DOHH2 (cell line): ENCODE results near the gene PRRC2B.
A peak's percentile ranks its signal among the peaks of the same experiment; 100 is the strongest.

Experiments used
- H3F3A ChIP-seq: fragments of 200-600 bp; sonication (generic), shearing (Covaris generic); 2 replicates; pipeline ENCODE4 v1.6.0; 2016; ENCODE audit warnings: antibody characterized with exemption, mild to moderate bottlenecking; ENCODE audit not compliant: control insufficient read depth, insufficient read depth
- H3K27ac ChIP-seq: fragments of 200-600 bp; sonication (generic); 2 replicates; pipeline ENCODE4 v1.5.1; 2014; ENCODE audit warnings: low read depth, mild to moderate bottlenecking, low read length, moderate library complexity
- H3K27me3 ChIP-seq: fragments of 200-600 bp; sonication (generic); 2 replicates; pipeline ENCODE4 v1.6.1; 2014; ENCODE audit warnings: mild to moderate bottlenecking, low read length, mixed read lengths; ENCODE audit not compliant: control insufficient read depth
- H3K36me3 ChIP-seq: fragments of 200-600 bp; sonication (generic); 2 replicates; pipeline ENCODE4 v1.6.1; 2014; ENCODE audit warnings: mild to moderate bottlenecking, low read length, moderate library complexity, mixed read lengths; ENCODE audit not compliant: control insufficient read depth
- H3K4me1 ChIP-seq: fragments of 200-600 bp; sonication (generic); 2 replicates; pipeline ENCODE4 v1.6.1; 2014; ENCODE audit warnings: mild to moderate bottlenecking, low read length, mixed read lengths; ENCODE audit not compliant: control insufficient read depth
- H3K4me2 ChIP-seq: fragments of 200-600 bp; sonication (generic); 2 replicates; pipeline ENCODE4 v1.6.0; 2014; ENCODE audit warnings: mild to moderate bottlenecking, low read length, moderate library complexity
- H3K4me3 ChIP-seq: fragments of 200-600 bp; sonication (generic); 2 replicates; pipeline ENCODE4 v1.5.1; 2014; ENCODE audit warnings: mild to moderate bottlenecking, low read length, mixed read lengths
- H3K79me2 ChIP-seq: fragments of 200-600 bp; sonication (generic); 2 replicates; pipeline ENCODE4 v1.6.1; 2014; ENCODE audit warnings: mild to moderate bottlenecking, low read length, mixed read lengths; ENCODE audit not compliant: control insufficient read depth
- H3K9me2 ChIP-seq: fragments of 200-600 bp; sonication (generic); replicated peaks from 2 replicates; pipeline ENCODE4 v1.6.1; 2014; ENCODE audit warnings: mild to moderate bottlenecking, low read length, mixed read lengths; ENCODE audit not compliant: control insufficient read depth
- H3K9me3 ChIP-seq: fragments of 200-600 bp; sonication (generic); 2 replicates; pipeline ENCODE4 v1.6.1; 2014; ENCODE audit warnings: antibody characterized with exemption, low read length, mixed read lengths; ENCODE audit not compliant: control insufficient read depth, insufficient read depth
- H4K20me1 ChIP-seq: fragments of 200-600 bp; sonication (generic); 2 replicates; pipeline ENCODE4 v1.6.0; 2014; ENCODE audit warnings: low read depth, mild to moderate bottlenecking, antibody characterized with exemption, low read length, moderate library complexity; ENCODE audit not compliant: control insufficient read depth, insufficient read depth
- EZH2phosphoT487 ChIP-seq: fragments of 200-600 bp; sonication (generic); IDR thresholded peaks from 2 replicates; pipeline ENCODE4 v1.6.1; 2017; ENCODE audit warnings: borderline replicate concordance, mild to moderate bottlenecking, antibody characterized with exemption, low read length, moderate library complexity, mixed read lengths
- TF ChIP-seq, protein P1 (sequence below): fragments of 200-600 bp; sonication (generic); IDR thresholded peaks from one replicate; pipeline ENCODE4 v1.5.1; 2014; ENCODE audit warnings: antibody characterized with exemption, mild to moderate bottlenecking, low read depth, low read length; ENCODE audit not compliant: poor library complexity, severe bottlenecking

The PRRC2B gene

DNA sequence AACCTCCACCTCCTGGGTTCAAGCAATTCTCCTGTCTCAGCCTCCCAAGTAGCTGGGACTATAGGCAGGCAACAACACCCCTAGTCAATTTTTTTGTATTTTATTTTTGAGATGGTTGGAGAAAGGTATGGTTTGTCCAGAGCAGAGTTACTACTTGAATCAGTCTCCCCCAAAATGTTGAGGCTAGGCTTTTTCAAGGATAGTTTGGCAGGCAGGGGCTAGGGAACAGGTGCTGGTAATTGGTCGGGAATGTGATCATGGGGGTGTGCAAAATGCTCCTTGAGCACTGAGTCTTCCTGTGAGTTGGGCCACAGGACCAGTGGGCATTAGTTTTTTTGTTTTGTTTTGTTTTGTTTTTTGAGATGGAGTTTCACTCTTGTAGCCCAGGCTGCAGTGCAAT, 28.3 kb upstream of the PRRC2B start:
- no peak overlapping the region for H3K27ac ChIP-seq
- H3K79me2 ChIP-seq: no peaks in the 10 kb centered on the region
- no peaks in the 10 kb centered on the region for H3K9me2 ChIP-seq
- no peaks in the 10 kb centered on the region for H3K4me1 ChIP-seq
- no peaks in the 10 kb centered on the region for H3K36me3 ChIP-seq
- no peaks in the 10 kb centered on the region for H3K27me3 ChIP-seq
- H3K4me3 ChIP-seq: no peak overlapping the region
- H3K4me2 ChIP-seq: no peak overlapping the region
- H4K20me1 ChIP-seq: no peaks in the 10 kb centered on the region
- TF ChIP-seq, protein P1, sequence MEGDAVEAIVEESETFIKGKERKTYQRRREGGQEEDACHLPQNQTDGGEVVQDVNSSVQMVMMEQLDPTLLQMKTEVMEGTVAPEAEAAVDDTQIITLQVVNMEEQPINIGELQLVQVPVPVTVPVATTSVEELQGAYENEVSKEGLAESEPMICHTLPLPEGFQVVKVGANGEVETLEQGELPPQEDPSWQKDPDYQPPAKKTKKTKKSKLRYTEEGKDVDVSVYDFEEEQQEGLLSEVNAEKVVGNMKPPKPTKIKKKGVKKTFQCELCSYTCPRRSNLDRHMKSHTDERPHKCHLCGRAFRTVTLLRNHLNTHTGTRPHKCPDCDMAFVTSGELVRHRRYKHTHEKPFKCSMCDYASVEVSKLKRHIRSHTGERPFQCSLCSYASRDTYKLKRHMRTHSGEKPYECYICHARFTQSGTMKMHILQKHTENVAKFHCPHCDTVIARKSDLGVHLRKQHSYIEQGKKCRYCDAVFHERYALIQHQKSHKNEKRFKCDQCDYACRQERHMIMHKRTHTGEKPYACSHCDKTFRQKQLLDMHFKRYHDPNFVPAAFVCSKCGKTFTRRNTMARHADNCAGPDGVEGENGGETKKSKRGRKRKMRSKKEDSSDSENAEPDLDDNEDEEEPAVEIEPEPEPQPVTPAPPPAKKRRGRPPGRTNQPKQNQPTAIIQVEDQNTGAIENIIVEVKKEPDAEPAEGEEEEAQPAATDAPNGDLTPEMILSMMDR: no peak
- TF ChIP-seq EZH2phosphoT487: no peak
- no peaks in the 10 kb centered on the region for H3F3A ChIP-seq
- no peaks in the 10 kb centered on the region for H3K9me3 ChIP-seq

GRCh38 chr9:131366761-131367401, 27.0 kb upstream of the PRRC2B start:
- H3K27ac ChIP-seq: no peak overlapping the region

GRCh38 chr9:131367450-131367849, 26.4 kb upstream of the PRRC2B start:
- no peaks in the 10 kb centered on the region for H3F3A ChIP-seq
- no peaks in the 10 kb centered on the region for H3K27me3 ChIP-seq
- H3K4me1 ChIP-seq: peaks cover 7% of the 10 kb centered on the region
- no peaks in the 10 kb centered on the region for H4K20me1 ChIP-seq
- H3K4me2 ChIP-seq: no peak overlapping the region
- H3K79me2 ChIP-seq: peaks cover 7% of the 10 kb centered on the region
- H3K9me2 ChIP-seq: no peaks in the 10 kb centered on the region
- no peaks in the 10 kb centered on the region for H3K36me3 ChIP-seq
- H3K27ac ChIP-seq: no peak overlapping the region
- H3K4me3 ChIP-seq: no peak overlapping the region
- TF ChIP-seq, protein P1: no peak
- no peak for TF ChIP-seq EZH2phosphoT487
- H3K9me3 ChIP-seq: no peaks in the 10 kb centered on the region

More at GRCh38 chr9:131366761-131367401, 27.0 kb upstream of the PRRC2B start:
- TF ChIP-seq, protein P1: peak; percentile 54
- TF ChIP-seq EZH2phosphoT487: no peak
- Histone ChIP-seq H3K9me2 (no peaks in the 10 kb centered on the region), H3K4me1 (peaks cover 1% of the 10 kb centered on the region; the same call in 1 of the 2 replicates), H3K27me3 (no peaks in the 10 kb centered on the region), H3K79me2 (peaks cover 2% of the 10 kb centered on the region; the same call in 1 of the 2 replicates), H3K4me3 (no peak overlapping the region), H3K4me2 (no peak overlapping the region), H3K9me3 (no peaks in the 10 kb centered on the region), H3K36me3 (no peaks in the 10 kb centered on the region), H3F3A (no peaks in the 10 kb centered on the region), H4K20me1 (no peaks in the 10 kb centered on the region)
